OCI-LY1 (cell line): ENCODE measurements around the gene P4HTM.

Experiments used
- CTCF ChIP-seq: fragments of 200-600 bp; sonication (generic), shearing (Covaris generic); IDR thresholded peaks from 2 replicates; pipeline ENCODE4 v1.5.1; 2017; ENCODE audit warnings: mild to moderate bottlenecking, antibody characterized with exemption, low read length, moderate library complexity, mixed read lengths
- EZH2 ChIP-seq: fragments of 200-600 bp; sonication (generic), shearing (Covaris generic); IDR thresholded peaks from 2 replicates; pipeline ENCODE4 v1.8.0; 2017; ENCODE audit warnings: borderline replicate concordance, mixed run types, mild to moderate bottlenecking, antibody characterized with exemption, low read length, moderate library complexity, mixed read lengths

GRCh38 chr3:49030321-49030720 lies 40.3 kb downstream of the P4HTM start:
- TF ChIP-seq CTCF, result no peak
- TF ChIP-seq EZH2, result no peak
